ENCODE data around the gene BZW2.

Gene BZW2

GRCh38 chr7:16645593-16646471 is at the start of gene BZW2, which contains the start of gene ANKMY2:
BZW2 (plus strand) TSS chr7:16646181; CDS start chr7:16665444, 19,263 bp downstream.
ANKMY2 (minus strand) TSS chr7:16645754; CDS start chr7:16645573, 181 bp downstream.
- DNase-seq, result peak; percentile 93 to 94

GRCh38 chr7:16598015-16598414 is 48.0 kb upstream of the BZW2 start:
- no peak for DNase-seq

GRCh38 chr7:16599860-16600259 is 46.1 kb upstream of the BZW2 start:
- no peak for DNase-seq

- DNase-seq, result no peak
Observed at GRCh38 chr7:16603633-16604032, 42.3 kb upstream of the BZW2 start.

DNA sequence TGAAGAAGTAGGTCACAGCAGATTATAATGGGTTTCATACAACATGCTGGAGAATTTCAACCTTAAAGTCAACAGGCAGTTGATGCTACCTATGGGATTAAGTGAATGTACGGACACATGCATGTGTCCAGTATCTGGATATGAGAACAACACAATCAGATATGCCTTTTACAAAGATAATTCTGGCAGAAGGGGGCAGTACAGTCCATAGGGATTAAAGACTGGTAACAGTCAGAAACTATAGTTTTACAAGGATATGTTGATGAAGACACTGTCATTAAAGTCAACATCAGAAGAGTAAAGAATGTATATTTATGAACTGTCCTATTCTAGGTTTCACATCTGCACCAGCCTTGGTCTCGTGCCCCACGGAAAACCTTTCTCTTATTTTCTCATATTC is 41.9 kb upstream of the BZW2 start:
- DNase-seq, result no peak

DNA sequence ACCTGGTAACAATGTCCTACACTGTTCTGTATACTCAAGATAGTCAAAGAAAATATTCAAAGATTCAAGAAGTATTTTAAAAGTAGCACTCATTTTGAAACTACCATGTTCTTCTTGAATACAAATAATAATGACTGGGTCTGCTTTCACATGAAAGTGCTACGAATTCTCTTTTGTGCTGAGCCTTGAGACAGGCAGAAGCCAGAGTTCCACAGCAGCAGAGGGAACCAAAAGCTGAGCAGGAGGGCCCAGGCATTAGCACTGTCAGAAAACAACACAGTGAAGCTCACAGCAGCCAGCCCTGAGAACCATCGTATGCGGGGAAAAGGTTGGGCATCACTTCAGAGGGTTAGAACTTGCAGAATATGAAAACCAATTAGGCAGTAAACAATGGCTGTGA is 39.3 kb upstream of the BZW2 start:
- no peak for DNase-seq

GRCh38 chr7:16609842-16610450 is 36.0 kb upstream of the BZW2 start:
- DNase-seq, result no peak

- no peak for DNase-seq
Observed at GRCh38 chr7:16611711-16612110, 34.3 kb upstream of the BZW2 start.

DNA sequence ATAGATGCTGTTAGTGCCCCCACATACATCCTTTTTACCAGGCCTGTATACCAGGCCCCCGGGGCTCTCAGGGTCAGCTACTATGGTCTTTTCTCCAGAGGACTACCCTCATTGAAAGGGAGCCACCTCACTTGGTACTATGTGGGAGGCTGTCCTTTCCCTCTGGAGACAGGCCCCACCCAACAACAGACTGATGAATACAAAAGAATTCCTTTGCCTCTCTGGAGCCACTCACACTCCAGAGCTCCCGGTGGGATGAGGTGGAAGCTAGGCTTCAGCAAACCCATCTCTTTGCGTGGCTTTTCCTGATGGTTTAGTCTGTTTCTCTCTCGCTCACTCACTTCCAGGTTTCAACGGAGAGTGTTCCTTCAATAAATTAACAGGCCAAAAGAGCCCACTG is 30.8 kb upstream of the BZW2 start:
- no peak for DNase-seq

- DNase-seq, result no peak
Observed at GRCh38 chr7:16616122-16616521, 29.9 kb upstream of the BZW2 start.

GRCh38 chr7:16616542-16616941 is 29.4 kb upstream of the BZW2 start:
- DNase-seq, result no peak

GRCh38 chr7:16619979-16620408 is 26.0 kb upstream of the BZW2 start:
- no peak for DNase-seq

GRCh38 chr7:16626388-16626787 is 19.6 kb upstream of the BZW2 start:
- no peak for DNase-seq

DNA sequence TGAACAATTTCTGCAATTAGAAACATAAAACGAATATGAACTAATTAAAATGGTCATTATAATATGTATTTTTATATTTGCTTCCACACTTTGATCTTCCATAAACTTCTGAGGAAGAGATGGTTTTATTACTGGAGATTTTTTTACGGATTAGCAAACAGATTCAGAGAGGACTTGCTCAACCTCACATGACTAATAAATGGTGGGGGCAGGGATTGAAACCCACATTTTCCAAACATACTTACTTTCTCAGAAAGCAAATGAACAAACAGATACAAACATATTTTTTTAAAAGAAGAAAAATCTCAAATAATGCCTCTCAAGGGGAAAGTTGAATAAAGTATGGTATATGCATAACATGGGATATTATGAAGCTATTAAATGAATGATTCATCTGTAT is 18.7 kb upstream of the BZW2 start:
- no peak for DNase-seq

DNA sequence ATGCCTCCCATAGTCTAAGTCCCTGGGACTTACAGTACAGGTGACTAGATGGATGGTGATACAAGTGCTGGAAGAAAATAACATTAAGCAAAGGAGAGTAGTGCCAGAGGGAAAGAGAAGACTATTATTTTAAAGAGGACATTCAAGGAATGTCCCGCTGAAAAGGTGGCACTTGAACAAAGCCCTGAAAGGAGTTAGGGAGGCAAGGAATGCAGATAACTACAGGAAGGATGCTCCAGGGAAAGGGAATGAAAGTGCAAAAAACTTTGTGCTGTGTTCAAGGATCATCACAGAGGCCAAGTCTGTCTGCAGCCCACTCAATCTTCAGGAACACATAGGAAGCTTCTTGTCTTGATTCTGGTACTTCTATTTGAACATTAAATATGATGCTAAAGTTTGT is 15.3 kb upstream of the BZW2 start:
- DNase-seq, result no peak

GRCh38 chr7:16634271-16634738 is 11.7 kb upstream of the BZW2 start:
- DNase-seq, result no peak

DNA sequence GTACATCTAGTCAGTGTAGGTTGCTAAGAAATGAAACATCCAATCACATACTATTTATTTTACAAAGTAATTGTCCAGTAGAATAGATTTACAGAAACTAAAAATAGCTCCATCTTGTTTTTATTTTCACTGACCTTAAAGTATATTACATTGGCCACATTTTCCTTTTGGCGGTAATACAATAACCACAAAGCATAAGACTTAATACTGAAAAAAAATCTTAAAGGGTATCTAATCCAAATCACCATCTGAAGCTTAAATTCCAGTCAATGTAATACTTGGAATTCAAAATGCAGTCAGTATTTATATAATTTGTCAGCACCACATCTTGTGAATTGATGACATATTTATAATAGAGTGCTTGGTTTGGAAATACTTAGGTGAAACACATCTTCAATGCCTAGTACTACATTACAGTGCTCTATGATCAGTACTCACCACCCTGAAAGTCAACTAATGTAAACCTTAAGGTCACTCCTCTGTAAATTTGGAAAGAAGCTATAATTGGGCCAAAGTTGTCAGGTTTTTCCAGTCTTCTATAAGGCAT is 9.4 kb upstream of the BZW2 start:
- DNase-seq, result no peak

DNA sequence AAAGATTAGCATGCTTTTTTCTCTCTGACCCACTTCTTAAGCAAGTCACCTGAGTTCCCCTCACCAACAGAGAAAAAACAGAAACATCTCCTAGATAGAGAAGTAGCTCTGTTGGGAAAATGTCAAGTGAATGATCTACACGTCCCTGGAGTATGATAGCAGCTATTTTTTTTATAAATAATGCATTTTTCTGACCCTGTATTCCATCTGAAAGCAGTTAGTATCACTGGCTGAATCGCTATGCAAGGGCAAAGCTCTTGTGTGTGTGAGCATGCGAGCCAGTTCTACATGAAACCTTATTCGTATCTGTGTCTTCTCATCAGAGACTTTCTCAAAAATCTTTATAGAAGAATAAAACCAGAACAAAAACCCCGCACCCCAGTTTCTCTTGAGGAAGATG is 8.6 kb upstream of the BZW2 start:
- no peak for DNase-seq

GRCh38 chr7:16638282-16639280 is 7.4 kb upstream of the BZW2 start:
- DNase-seq, result no peak

DNA sequence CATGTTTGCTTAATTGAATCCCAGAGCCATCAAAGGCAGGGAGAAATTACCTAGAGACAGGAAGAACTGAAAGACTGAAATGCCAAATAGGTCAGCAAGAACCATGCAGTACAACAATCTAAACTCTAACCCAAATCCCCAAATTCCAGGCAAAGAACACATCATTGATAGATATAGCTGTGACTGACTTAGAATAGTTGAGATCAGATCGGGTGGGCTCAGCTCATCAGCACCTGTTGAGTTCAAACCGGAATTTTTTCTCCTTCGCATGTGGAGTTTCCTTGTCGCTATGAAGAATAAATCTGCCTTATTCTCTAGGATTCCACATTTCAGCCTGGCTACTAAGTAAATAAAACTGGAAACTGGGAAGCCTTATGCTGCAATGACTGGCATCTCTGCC is 1.8 kb upstream of the BZW2 start:
- no peak for DNase-seq

DNA sequence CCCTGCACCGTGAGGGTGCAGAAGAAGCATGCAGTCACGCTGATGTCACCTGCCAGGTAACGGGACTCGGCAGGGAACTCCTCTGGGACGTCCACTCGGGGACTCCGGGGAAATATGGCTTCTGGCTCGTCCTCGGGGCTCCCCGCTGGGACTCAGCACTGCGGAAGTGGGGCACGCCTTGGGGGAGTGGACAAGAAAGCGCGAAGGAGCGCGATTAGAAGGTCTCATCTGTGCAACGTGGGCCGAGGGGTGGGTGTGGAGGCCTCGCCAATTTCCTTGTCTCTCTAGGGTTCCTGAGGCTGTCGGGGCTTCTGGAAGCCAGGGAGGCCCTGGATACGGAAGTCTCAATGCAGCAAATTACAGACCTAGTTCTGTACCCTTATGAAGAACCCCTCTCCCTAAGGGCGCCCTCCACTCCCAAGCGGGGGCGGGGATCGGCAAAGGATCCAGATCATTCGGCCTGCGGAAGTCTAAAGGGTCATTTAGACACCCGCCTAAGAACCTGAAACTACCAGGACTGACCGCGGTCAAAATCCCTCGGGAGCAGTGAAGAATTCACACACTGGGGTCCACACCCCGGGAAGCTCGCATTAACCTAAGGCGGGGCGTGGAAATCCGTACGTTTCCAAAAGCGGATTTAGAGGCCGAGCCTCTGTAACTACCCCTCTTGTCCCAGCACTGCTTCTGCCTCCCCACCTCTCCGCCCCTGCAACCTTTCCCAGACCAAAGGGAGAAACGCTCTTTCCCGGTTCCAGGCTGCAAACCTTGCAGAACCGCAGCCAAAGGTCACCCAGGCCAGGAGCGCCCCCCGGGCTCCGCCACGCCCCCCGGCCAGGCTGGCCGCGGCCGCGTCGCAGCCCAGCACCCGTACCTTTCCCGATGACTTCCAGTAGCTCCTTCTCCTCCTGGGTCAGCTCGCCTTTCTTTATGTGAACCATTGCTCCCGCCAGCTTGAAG is 1.1 kb upstream of the BZW2 start:
- peak in 1 of 2 experiments; percentile 51 for DNase-seq

Measured in NCI-H187 (cell line).